ENCODE results near the gene PDE6A.
"Not testable (repeated sequence)": the region's sequence is repeated elsewhere in the genome, so short reads cannot be mapped to it uniquely, and the experiment has no call there.

PDE6A gene

DNA sequence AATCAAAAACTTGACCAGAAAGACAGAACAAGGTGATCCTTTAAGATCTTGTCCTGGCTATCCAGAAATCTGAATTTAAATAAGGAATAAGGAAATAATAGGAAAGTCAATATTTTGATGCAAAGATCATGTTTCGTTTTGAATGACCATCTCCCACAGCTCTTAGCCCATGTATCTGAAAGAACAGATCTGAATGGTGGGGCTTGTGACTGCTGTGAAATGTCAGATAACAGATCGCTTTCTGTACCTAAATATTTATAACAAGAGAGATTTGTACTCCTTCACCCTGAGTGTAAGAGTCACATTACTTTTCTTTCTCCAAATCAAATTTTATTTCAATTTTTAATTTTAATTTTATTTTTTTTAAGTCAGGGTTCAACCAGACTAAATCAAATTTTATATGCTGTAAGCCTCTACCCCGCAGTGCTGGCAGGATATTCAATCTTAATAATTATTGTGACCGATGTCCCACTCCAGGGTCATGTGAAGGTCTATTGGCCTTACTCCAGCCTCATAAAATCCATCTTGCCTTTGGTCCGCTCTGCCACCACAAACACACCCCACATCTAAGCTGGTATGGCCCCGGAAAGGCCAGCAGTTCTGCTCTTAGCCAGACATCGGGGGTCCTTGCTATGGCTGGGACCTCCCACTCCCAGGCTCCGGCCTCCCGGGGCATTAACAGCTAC, 9.0 kb upstream of the PDE6A start:
- DNase-seq (ENCODE audit: extremely low read depth in 1 of 2, low read depth in 1 of 2): no peak

GRCh38 chr5:149951138-149951749, 6.7 kb upstream of the PDE6A start:
- DNase-seq (ENCODE audit: extremely low read depth in 1 of 2, low read depth in 1 of 2): no peak

GRCh38 chr5:149948993-149949392, 4.4 kb upstream of the PDE6A start:
- DNase-seq (ENCODE audit: extremely low read depth in 1 of 2, low read depth in 1 of 2): no peak

- no peak for DNase-seq (ENCODE audit: extremely low read depth in 1 of 2, low read depth in 1 of 2)
These were observed 1.5 kb upstream of the PDE6A start for GRCh38 chr5:149946118-149946517.

GRCh38 chr5:149943177-149943949, 1.2 kb downstream of the PDE6A start:
- not testable (repeated sequence) for DNase-seq (ENCODE audit: extremely low read depth in 1 of 2, low read depth in 1 of 2)

GRCh38 chr5:149942741-149943169, 1.8 kb downstream of the PDE6A start:
- not testable (repeated sequence) for DNase-seq (ENCODE audit: extremely low read depth in 1 of 2, low read depth in 1 of 2)

GRCh38 chr5:149942199-149942598, 2.4 kb downstream of the PDE6A start:
- DNase-seq (ENCODE audit: extremely low read depth in 1 of 2, low read depth in 1 of 2): no peak

- DNase-seq (ENCODE audit: extremely low read depth in 1 of 2, low read depth in 1 of 2): no peak
These were observed 2.8 kb downstream of the PDE6A start for GRCh38 chr5:149941795-149942194.

DNA sequence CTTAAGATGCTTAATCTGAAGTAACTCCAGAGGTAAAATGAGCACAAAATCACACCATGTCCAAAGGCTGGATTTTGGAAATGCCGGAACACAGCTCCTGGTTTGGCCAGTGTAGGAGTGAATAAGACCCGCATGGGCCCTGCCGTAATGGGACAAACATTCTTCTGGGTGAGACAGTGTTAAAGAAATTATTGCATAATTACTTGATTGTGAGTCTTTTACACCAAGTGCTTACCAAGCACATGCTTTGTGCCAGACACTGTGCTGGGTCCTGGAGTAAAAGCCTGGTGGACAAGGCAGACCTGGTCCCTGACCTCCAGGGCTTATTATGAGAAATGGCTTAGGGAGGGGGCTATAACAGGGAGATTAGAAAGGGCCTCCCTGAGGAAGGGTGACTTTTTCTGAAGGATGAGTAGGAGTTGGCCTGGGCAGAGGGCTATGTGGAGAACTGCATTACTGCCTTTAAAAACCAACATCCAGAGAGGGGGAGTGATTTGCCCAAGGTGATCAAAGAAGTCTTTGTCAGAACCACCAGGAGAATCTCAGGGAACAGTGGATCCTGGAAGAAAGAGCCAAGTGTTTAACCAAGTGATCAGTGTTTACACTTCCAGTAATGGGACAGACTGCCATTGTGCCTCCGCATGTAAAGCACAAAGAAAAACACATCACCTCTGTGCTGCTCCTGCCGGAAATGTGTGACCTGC, 3.5 kb downstream of the PDE6A start:
- DNase-seq (ENCODE audit: extremely low read depth in 1 of 2, low read depth in 1 of 2): no peak

DNA sequence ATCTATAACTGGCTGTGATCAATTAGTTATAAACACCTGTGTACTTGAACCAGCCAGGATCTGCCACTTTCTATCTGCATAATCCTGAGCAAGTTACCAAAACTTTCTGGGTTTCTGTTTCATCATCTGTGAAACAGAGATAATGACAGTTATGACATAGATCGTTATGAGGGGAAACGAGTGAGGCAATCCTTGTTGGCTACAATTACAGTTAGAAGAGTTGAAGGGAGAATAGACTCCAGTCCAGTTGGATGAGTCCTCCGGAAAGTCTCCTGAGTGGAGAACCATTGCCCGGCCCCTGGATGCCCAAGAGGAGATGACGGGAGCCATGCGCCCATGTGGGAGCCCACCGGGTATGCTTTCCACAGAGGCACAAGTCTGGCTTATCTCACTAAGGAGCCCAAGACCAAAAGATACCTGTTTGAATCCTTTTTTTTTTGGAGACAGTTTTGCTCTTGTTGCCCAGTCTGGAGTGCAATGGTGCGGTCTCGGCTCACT, 4.5 kb downstream of the PDE6A start:
- no peak for DNase-seq (ENCODE audit: extremely low read depth in 1 of 2, low read depth in 1 of 2)

DNA sequence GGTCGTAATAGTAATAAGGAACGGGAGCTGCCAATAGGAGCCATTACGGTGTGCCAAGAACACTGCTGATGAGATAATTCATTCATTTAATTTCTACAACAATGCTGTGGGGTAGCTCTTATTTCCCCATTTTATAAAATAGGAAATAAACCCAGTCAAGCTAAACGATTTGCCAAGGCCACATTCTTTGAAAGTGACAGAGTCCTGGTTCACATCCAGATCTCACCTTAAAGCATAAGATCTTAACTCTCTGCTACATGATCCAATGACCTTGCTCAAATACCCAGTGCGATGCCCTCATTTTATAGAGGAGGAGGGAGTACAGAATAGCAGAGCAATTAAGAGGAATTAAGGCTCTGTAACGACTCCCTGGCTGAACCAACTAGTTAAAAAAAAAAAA, 5.0 kb downstream of the PDE6A start:
- DNase-seq (ENCODE audit: extremely low read depth in 1 of 2, low read depth in 1 of 2): no peak

DNA sequence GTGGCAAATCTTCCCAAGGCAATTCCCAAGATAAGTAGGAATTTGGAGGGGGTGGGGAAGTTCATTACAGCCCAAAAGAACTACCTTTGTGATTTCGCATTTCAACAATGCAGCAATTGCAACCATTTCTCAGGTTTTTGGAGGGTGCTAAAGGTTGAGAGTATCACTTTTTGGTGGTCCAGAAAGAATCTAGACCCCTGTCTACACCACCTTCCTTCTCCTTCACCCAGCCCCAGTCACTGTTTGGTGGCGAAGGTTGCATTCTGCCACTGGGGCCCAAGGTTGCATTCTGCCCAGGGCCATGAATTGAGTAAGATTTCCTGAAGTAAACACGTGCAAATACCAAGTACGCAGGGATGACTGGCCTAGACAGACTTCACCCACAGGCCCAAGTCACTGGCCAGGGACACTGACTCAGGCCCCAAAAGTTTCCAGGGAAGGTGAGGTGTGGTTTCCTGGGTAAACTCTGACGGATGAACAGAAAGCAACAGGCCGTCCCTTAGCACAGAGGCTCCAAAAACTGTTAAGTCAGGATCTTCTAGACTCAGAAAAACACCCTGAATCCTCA, 5.7 kb downstream of the PDE6A start:
- DNase-seq (ENCODE audit: extremely low read depth in 1 of 2, low read depth in 1 of 2): no peak

DNA sequence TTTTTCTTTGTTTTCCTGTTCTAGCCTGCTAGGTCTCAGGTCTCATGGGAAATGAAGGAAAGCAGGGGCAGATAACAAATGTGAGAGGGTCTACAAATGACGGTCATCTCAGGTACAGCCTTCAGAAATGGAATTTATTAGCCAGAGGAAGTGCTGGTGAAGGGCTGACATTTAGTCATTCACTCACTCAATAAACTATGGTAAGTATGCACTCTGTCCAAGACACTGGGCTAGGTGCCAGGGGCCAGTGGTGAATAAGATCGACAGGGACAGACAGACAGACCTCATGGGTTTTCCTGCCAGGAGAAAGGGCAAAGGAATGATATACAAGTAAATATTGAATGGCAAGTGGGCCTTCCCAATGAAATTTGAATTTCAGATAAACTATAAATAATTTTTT, 6.3 kb downstream of the PDE6A start:
- DNase-seq (ENCODE audit: extremely low read depth in 1 of 2, low read depth in 1 of 2): no peak

GRCh38 chr5:149937610-149938009, 7.0 kb downstream of the PDE6A start:
- no peak for DNase-seq (ENCODE audit: extremely low read depth in 1 of 2, low read depth in 1 of 2)

DNA sequence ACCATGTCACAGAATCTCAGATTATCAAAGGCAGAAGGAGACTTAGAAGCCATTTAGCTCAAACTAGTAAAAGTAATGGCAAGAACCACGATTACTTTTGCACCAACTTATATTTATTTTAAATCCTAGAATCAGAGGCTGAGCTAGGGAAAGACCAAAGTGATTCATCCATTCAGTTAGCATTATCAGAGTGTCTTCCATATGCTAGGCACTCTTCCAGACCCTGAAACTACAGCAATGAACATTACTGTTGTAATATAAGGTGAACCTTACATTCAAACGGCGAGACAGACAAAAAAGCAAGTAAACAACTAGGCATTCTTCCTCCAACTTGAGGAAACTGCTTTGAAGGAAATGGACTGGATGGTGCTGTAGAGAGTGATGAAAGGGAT, 7.9 kb downstream of the PDE6A start:
- no peak for DNase-seq (ENCODE audit: extremely low read depth in 1 of 2, low read depth in 1 of 2)

DNA sequence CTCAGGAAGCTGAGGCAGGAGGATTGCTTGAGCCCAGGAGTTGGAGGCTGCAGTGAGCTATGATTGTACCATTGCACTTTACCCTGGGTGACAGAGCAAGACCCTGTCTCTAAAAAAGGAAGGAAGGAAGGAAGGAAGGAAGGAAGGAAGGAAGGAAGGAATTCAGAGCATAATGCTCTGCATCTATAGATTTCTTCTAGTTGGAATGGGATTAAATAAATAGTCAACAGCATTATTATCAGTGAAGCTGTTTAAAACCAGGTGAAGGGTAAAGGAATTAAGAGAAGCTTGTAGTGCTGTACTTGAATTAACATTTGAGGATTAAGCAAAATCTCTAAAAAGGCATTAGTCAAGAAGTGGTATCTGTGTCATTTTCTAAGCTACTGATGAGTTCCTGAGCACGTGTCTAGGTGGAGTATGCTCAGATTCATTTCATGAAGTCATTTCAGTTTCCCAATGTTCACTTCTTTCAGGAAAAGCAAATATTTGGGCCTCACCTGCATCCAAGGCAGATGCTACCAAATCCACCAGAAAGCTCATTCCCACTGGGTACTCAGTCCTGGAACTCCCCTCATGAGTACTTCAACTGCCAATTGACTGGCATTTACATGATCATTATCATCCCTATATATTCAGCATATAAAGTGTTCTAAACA, 8.4 kb downstream of the PDE6A start:
- DNase-seq (ENCODE audit: extremely low read depth in 1 of 2, low read depth in 1 of 2): no peak

- no peak for DNase-seq (ENCODE audit: extremely low read depth in 1 of 2, low read depth in 1 of 2)
These were observed 9.1 kb downstream of the PDE6A start for GRCh38 chr5:149935431-149935901.

- DNase-seq (ENCODE audit: extremely low read depth in 1 of 2, low read depth in 1 of 2): no peak
These were observed 11.9 kb downstream of the PDE6A start for GRCh38 chr5:149932445-149933350.

GRCh38 chr5:149931992-149932436, 12.6 kb downstream of the PDE6A start:
- DNase-seq (ENCODE audit: extremely low read depth in 1 of 2, low read depth in 1 of 2): no peak

Data from activated CD8-positive, alpha-beta memory T cell treated with anti-CD3 and anti-CD28 coated beads for 1 hour (primary cell).